C4-2B (cell line): ENCODE data around the gene CDKAL1.

Source experiments
- H3K27ac ChIP-seq: fragments of 450-650 bp; 2 replicates; pipeline ENCODE4 v1.5.1; 2017
- CTCF ChIP-seq: fragments of 450-650 bp; conservative IDR thresholded peaks from 2 replicates; pipeline ENCODE4 v1.5.1; 2017; ENCODE audit warnings: mild to moderate bottlenecking
- ZFX ChIP-seq: fragments of 450-650 bp; IDR thresholded peaks from 2 replicates; pipeline ENCODE4 v1.6.1; 2017

Gene CDKAL1

DNA sequence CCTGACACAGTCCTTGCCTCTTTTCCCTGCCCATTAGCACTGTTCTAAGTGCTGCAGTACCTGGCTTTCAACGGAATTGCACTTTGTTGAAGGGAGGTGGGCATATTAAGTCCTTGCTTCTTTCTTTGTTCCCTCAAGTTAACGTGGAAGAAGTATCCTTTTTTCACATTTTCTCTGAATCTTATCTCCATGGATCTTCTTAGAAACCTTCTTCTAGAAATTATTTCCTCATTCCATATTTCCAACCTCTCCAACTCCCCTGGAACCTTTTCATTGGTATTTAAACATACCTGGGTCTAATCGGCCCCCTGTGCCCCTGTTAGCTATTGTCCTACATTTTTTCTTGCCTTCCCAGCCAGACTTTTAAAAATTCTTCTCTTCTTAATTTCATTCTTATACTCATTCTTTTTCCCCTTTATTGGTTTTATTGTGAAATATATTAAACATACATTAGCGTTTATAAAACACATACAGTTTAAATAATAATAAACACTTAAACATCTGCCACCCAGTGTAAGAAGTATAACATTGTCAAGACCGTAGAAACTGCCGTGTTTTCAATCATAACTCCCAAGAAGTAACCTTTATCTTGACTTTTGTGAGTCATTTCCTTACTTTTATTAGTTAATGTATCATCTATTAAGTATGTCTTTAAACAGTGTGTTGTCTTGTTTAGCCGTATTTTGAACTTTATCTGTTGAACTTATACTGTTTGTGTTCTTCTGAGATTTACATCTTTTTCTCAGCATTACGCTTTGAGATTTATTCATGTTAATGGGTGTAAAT lies 118.2 kb downstream of the CDKAL1 start:
- H3K27ac ChIP-seq, result no peak overlapping the region
- TF ChIP-seq ZFX, result no peak
- no peak for TF ChIP-seq CTCF

DNA sequence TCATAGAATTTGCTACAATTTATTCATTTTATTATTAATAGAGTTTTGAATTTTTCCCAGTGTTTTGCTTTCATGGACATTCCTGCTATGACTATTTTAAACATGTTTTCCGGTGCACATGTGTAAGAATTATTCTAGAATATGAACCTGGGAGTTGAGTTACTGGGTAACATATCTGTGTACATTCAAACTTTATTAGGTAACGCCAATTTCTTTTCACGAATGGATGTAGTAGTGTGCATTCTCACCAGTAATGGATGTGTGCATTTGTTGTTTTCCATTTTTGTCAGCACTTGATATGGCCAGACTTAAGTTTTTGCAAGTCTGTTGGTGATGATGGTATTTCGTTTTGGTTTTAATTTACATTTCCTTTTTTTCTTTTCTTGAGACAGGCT lies 118.8 kb downstream of the CDKAL1 start:
- TF ChIP-seq ZFX (no peak), CTCF (no peak)
- H3K27ac ChIP-seq, result no peak overlapping the region

DNA sequence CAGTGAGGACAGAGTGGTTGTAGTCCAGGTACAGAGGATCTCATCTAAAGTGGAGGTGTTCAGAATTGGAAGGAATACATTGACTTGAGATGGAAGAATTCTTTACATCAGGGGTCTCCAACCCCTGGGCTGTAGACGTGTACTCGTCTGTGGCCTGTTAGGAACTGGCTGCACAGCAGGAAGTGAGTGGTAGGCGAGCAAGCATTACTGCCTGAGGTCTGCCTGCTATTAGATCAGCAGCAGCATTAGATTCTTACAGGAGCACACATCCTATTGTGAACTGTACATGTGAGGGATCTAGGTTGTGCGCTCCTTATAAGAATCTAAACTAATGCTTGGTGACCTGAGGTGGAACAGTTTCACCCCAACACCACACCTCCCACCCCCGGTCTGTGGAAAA lies 121.1 kb downstream of the CDKAL1 start:
- no peak for TF ChIP-seq CTCF
- TF ChIP-seq ZFX, result no peak
- no peak overlapping the region for H3K27ac ChIP-seq

DNA sequence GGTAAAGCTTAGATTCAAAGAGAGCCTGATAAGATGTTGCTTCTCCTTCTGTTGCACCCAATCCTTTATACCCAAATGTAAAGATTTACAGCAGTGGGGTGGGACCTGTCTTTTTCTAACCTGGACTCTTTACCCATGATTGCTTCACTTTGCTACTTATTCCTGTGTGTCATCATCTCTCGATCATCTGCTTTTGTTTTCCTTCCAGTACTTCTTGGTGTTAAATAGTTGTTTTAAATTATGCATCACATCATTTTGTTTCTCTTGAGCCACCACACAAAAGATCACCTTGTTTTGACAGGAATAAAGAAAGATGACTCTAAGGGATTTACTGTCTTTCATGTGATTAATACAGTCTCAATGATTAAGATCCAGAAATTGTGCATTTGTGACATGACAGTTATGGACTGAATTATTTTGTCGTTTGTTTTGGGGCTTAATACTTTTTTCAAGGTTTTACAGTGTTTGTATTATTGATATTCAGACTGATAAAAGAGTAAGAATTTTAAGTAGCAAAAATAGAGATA lies 123.1 kb downstream of the CDKAL1 start:
- H3K27ac ChIP-seq, result no peak overlapping the region
- TF ChIP-seq ZFX (no peak), CTCF (no peak)

DNA sequence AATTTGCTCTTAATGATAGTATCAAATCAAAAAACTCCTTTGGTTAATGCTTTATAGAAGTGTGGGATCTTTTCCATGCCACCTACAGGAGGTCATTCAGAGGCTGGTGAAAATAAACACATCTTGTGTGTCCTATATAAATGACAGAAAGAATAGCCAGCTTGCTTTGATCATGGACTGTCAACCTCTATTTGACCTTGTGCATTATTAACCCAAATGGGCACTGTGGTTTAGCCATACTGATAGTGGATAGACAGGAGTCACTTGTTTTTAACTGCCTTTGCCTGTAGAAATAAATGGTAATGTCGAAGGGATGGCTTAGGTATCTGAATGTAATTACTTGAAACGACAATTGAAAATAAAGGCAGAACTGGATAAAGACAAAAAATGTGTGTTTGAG lies 123.8 kb downstream of the CDKAL1 start:
- no peak overlapping the region for H3K27ac ChIP-seq
- no peak for TF ChIP-seq ZFX
- TF ChIP-seq CTCF, result no peak

- H3K27ac ChIP-seq, result no peak overlapping the region
- TF ChIP-seq ZFX (no peak), CTCF (no peak)
These were observed 124.3 kb downstream of the CDKAL1 start for GRCh38 chr6:20658516-20658915.

- H3K27ac ChIP-seq, result no peak overlapping the region; the same call in 1 of the 2 replicates
- TF ChIP-seq ZFX (no peak), CTCF (no peak)
These were observed 126.3 kb downstream of the CDKAL1 start for GRCh38 chr6:20660534-20660933.
